T1000 (cell line): ENCODE measurements around the gene PRDM16.

Experiments
- DNase-seq: peaks from one replicate; lab custom pipeline; 2025; ENCODE audit warnings: mixed read lengths; lab: John Stamatoyannopoulos, UW

PRDM16 gene

GRCh38 chr1:3430820-3431219 lies 361.8 kb downstream of the PRDM16 start:
- no peak for DNase-seq

GRCh38 chr1:3431266-3431665 lies 362.3 kb downstream of the PRDM16 start:
- no peak for DNase-seq

- no peak for DNase-seq
Measured at GRCh38 chr1:3431686-3432085, 362.7 kb downstream of the PRDM16 start.

DNA sequence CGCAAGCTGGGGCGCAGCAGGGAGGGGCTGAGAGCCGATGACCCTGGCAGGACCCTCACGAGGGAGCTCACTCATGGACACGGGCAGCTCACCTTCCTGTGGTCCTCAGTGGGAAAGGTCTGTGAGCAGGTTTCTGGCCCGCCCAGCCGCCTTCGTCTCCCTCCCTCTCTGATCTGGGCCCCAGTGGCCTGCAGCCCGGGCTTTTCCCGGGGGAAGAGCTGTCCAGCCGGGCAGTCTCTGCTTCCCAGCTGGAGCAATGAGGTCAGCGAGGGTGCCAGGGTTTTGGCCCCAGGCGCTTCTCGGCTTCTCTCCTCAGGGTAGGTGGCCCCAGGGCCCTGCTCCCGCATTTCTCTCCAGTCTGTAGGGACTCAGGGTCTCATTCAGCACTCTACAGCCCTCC lies 363.3 kb downstream of the PRDM16 start:
- DNase-seq, result no peak

DNA sequence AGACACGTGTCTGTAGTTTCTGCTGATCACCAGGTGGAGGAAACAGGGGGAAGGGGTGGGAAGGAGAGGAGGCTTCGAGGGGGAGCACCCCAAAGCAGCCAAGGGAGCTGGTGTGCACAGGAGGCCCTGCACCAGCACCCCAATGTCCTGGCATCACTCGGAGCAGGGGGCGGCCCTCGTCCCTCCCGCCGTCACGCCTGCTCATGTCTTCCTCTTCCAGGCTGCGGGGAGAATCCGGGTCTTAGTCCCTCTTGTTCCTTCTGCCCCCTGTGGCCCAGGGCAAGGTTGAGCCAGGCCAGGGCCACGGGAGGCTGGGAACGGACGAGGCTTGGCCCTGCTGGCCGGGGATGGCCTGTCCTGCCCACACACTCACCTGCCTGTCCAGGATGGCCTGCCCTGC lies 364.1 kb downstream of the PRDM16 start:
- no peak for DNase-seq

DNA sequence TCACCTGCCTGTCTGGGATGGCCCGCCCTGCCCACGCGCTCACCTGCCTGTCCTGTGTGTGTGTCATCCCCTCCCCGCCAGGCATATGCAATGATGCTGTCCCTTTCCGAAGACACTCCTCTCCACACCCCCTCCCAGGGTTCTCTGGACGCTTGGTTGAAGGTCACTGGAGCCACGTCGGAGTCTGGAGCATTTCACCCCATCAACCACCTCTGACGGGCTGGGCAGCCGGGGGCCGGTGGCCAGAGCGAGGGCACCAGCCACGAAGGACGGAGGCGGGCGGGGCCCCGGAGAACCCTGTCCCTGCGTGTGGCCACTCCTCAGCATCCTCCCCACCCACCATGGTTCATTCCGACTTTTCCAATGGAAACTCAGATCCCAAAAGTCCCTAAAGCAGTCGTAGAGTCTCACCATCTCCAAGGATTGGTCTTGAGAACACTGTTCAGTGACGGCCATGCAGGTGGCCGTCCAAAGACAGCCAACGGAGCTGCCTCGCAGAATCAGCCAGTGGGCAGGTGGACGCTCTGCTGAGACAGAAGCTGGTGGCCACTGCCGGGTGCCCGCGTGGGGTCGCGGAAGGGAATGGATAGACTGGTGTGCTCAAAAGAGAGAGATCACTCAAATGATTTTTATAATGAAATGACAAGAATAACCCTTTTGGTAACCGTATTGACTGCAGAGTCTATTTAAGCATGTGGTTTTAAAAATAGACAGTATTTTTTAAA lies 364.8 kb downstream of the PRDM16 start:
- DNase-seq, result no peak

DNA sequence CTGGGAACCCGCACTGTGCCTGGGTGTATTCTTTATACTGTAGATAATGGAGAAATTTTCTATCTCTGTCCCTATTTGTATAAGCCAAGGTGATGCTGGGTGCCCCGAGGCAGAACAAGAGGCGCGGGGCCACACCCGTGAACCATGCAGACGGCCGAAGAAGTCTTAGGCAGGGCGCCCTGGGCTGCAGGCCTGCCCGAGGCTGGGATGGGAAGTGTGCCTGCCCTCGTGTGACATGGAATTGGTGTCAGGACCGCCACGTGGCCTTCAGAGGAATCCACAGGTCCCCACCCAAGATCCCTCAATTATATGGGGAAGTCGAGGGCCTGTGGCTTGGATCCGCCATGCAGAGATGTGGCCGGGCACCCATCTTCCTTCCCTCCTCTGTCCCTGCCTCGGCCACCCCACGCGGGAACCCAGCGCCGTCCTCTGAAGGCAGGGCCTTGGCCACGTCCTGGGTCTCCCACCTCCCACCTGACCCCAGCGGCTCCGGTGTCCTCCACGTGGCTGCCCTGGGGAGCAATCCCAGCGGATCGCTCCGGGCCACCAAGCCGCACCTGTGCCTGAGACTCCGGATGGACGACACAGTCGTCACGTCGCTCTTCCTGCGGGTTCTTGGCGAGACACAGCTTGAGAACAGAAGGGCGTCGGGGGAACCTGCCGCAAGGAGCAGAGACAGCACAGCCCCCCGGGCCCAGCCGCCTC lies 365.6 kb downstream of the PRDM16 start:
- no peak for DNase-seq

GRCh38 chr1:3435666-3436065 lies 366.7 kb downstream of the PRDM16 start:
- no peak for DNase-seq

GRCh38 chr1:3436451-3436850 lies 367.4 kb downstream of the PRDM16 start:
- no peak for DNase-seq

GRCh38 chr1:3436901-3437300 lies 367.9 kb downstream of the PRDM16 start:
- DNase-seq, result no peak

DNA sequence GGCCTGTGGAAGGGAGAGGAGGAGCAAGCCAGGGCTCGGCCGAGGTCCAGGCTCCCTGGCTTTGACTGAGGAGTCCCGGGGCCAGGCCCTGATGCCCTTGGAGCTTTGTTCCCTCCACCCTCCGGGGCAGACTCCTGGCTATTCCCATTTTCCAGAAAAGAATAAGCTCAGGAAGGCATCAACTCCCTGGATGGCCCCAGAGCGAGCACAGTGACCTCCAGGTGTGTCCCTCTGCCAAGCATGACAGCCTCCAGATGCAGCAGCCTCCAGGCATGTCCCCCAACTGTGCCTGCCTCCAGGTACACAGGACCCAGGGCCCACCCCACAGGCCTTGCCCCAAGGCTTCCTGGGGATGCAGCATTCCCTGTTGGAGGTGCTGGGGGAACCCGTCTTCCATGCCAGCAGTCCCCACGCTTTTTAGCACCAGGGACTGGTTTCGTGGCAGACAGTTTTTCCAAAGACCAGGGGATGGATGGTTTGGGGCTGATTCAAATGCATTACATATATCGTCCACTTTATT lies 369.7 kb downstream of the PRDM16 start:
- DNase-seq, result no peak

GRCh38 chr1:3439346-3440299 lies 370.6 kb downstream of the PRDM16 start:
- no peak for DNase-seq

GRCh38 chr1:3440300-3440681 lies 371.3 kb downstream of the PRDM16 start:
- DNase-seq, result no peak

- DNase-seq, result no peak
Measured at GRCh38 chr1:3440711-3441409, 371.9 kb downstream of the PRDM16 start.

GRCh38 chr1:3441410-3441847 lies 372.4 kb downstream of the PRDM16 start:
- DNase-seq, result no peak

- no peak for DNase-seq
Measured at GRCh38 chr1:3441880-3442279, 372.9 kb downstream of the PRDM16 start.

- DNase-seq, result no peak
Measured at GRCh38 chr1:3442331-3442730, 373.3 kb downstream of the PRDM16 start.

DNA sequence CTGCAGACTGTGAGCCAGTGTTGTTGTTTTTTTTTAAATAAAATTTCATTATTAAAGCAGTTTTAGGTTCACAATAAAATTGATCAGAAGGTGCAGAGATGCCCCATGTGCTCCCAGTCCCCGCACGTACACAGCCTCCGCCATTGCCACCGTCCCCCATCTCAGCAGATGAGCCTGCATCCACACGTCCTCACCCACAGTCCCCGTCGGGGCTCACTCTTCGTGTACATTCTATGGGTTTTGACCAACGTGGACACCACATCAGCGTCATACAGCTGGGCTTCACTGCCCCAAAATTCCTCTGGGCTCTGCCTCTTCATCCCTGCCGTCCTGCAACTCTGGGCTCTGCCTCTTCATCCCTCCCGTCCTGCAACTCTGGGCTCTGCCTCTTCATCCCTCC lies 373.9 kb downstream of the PRDM16 start:
- DNase-seq, result no peak

DNA sequence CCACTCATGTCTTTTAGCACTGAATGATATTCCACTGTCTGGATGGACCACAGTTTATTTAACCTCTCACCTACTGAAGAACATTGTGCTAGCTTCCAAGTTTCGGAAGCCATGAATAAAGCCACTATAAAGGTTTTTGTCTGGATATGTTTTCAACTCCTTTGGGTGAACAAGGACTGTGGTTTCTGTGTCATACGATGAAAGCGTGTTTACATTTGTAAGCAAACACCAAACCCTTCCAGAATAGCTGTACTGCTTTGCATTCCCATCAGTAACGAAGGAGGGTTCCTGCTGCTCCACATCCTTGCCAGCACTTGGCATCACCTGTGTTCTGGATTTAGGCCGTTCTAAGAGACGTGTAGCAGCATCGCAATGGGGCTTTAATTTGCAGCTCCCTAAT lies 374.8 kb downstream of the PRDM16 start:
- no peak for DNase-seq

- no peak for DNase-seq
Measured at GRCh38 chr1:3444298-3444697, 375.3 kb downstream of the PRDM16 start.

DNA sequence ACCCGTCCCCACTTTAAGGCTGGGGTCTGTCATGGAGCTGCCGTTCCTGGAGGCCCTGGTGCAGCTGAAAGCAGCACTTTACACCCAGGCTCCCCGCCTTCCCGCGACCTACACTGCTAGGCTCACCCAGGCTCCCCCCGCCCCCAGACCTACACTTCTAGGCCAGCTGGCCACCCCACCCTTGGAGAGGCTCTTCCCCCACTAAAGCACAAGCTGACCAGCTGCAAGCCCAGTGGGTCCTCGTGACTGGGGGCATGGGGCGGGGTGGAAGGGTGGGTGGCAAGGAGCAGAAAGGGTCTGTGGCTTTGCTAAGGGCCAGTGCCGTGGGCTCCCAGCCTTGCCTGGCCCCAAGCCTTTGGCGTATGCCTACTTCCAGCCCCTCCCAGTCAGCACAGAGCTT lies 375.7 kb downstream of the PRDM16 start:
- no peak for DNase-seq
